Measurements from ENCODE around the gene ZNF460. TPM values are rescaled to one million over a fixed set of nuclear protein-coding genes. Genes with fewer than 3 reads are reported as not detected.

ZNF460 gene
- total RNA-seq, 3 donors from 2014 or later, result 70.2 to 123 (median 88.5) TPM

DNA sequence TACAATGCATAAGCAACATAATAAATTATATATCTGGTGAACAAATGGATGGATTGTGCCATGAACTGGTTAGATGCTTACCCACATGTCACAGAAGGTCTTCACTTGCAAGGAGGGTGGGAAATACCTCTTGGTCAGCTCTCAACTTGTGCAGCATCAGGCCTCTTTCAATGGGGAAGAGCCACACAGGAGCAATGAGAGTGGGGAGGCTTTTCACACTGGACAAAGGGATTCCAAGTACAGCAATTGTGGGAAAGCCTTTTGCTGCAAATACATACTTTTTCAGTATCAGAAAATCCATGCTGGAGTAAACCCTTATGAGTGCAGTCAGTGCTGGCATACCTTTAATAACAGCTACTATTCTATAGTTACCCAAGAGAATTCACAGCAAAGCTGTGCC is 28.2 kb downstream of the ZNF460 start:
- TF ChIP-seq, protein P1, sequence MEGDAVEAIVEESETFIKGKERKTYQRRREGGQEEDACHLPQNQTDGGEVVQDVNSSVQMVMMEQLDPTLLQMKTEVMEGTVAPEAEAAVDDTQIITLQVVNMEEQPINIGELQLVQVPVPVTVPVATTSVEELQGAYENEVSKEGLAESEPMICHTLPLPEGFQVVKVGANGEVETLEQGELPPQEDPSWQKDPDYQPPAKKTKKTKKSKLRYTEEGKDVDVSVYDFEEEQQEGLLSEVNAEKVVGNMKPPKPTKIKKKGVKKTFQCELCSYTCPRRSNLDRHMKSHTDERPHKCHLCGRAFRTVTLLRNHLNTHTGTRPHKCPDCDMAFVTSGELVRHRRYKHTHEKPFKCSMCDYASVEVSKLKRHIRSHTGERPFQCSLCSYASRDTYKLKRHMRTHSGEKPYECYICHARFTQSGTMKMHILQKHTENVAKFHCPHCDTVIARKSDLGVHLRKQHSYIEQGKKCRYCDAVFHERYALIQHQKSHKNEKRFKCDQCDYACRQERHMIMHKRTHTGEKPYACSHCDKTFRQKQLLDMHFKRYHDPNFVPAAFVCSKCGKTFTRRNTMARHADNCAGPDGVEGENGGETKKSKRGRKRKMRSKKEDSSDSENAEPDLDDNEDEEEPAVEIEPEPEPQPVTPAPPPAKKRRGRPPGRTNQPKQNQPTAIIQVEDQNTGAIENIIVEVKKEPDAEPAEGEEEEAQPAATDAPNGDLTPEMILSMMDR (IDR thresholded peaks at IDR 0.05), result no peak
- intact Hi-C loops (cut with DNase I; ENCODE audit: low total_unique reads), result no loop called here
- Histone ChIP-seq H3K4me3 (no peak overlapping the region), H3K4me1 (no peaks in the 10 kb centered on the region), H3K36me3 (no peaks in the 10 kb centered on the region), H3K27me3 (no peaks in the 10 kb centered on the region), H3K9me3 (peaks cover 0 to 6% of the 10 kb centered on the region in 2 donors), H3K27ac (no peak overlapping the region)
- DNase-seq (ENCODE audit: low spot score in 2 of 2), result no peak

DNA sequence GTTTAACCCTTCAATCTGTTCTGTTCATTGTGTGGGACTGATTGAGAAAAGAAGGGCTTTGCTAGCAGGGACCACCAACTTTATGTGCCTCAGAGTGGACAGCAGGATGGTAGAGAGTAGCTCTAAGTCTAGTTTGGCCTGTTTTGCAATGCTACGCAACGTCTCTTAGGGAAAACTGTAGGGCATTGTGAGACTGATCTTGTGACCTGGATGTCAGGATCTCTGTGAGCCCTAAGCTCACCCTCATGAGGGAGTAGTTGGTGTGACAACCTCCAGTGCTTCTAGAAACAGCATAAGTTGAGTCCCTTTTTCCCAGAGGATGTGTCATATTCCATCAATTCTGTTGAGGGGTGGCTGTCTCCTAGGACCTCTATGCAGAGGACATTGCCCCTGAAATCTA is 30.5 kb downstream of the ZNF460 start:
- Histone ChIP-seq H3K27ac (no peak overlapping the region), H3K4me3 (no peak overlapping the region), H3K36me3 (no peaks in the 10 kb centered on the region), H3K4me1 (no peaks in the 10 kb centered on the region), H3K9me3 (peaks cover 0 to 6% of the 10 kb centered on the region in 2 donors), H3K27me3 (no peaks in the 10 kb centered on the region)
- TF ChIP-seq POLR2A (IDR thresholded peaks at IDR 0.05), result no peak
- TF ChIP-seq, protein P1 (IDR thresholded peaks at IDR 0.05), result no peak
- TF ChIP-seq POLR2AphosphoS5 (IDR thresholded peaks at IDR 0.05), result no peak
- intact Hi-C loops (cut with DNase I; ENCODE audit: low total_unique reads), result no loop called here
- DNase-seq (ENCODE audit: low spot score in 2 of 2), result no peak

DNA sequence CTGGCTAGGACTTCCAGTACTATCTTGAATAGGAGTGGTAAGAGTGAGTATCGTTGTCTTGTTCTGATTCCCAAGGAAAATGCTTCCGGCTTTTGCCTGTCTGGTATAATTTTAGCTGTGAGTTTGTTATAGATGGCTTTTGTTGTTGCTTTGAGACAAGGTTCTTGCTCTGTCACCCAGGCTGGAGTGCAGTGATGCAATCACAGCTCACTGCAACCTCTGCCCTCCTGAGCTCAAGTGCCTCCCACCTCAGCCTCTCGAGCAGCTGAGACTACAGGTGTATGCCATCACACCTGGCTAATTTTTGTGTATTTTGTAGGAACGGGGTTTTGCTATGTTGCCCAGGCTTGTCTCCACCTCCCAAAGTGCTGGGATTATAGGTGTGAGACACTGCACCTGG is 33.9 kb downstream of the ZNF460 start:
- Histone ChIP-seq H3K36me3 (no peaks in the 10 kb centered on the region), H3K4me3 (no peak overlapping the region), H3K4me1 (no peaks in the 10 kb centered on the region), H3K9me3 (peaks cover 0 to 6% of the 10 kb centered on the region in 2 donors), H3K27me3 (no peaks in the 10 kb centered on the region), H3K27ac (no peak overlapping the region)
- DNase-seq (ENCODE audit: low spot score in 2 of 2), result no peak
- TF ChIP-seq POLR2A (IDR thresholded peaks at IDR 0.05) (no peak), POLR2AphosphoS5 (IDR thresholded peaks at IDR 0.05) (no peak)
- TF ChIP-seq, protein P1 (IDR thresholded peaks at IDR 0.05), result no peak
- intact Hi-C loops (cut with DNase I; ENCODE audit: low total_unique reads), result no loop called here

DNA sequence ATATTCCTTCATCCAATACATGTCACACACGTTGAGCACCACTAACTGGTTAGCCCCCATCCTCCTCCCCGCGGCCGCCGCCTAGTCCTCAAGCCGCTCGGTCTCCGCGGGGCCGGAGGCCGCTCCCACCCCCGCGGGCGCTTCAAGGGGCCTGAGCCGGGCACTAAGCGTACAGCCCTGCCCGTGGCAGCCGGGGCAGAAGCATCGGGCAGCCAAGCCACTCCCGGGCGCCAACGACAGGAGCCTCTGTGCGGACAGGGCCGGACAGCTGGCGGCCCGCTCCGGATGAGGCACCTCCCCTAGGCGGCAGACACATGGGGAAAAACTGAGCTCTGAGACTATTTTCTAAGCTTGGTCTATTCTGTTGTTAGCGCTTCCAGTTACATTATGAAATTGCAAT is 37.2 kb downstream of the ZNF460 start:
- H3K27ac ChIP-seq, result no peak overlapping the region
- TF ChIP-seq POLR2AphosphoS5 (IDR thresholded peaks at IDR 0.05) (no peak), POLR2A (IDR thresholded peaks at IDR 0.05) (no peak)
- TF ChIP-seq, protein P1 (IDR thresholded peaks at IDR 0.05), result no peak
- peak overlapping the region in 1 of 3 donors; percentile 31 for H3K4me3 ChIP-seq

DNA sequence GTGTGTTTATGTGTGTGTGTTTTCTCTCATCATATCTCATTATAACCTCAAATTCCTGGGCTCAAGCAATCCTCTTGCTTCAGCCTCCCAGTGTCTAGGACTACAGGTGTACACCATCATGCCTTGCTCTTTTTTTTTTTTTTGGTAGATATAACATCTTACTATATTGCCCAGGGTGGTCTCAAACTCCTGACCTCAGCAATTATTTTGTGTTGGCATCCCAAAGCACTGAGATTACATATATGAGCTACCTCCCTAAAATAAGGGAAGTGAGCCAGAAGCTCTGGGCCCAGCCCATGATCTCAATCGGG is 39.5 kb downstream of the ZNF460 start:
- peak overlapping the region; percentile 82 to 89 (median 86) for H3K4me3 ChIP-seq
- no peak for DNase-seq (ENCODE audit: low spot score in 2 of 2)
- H3K9me3 ChIP-seq, result peaks cover 3 to 18% of the 10 kb centered on the region in 2 donors
- H3K4me1 ChIP-seq, result peaks cover 0 to 7% of the 10 kb centered on the region in 2 donors
- H3K27ac ChIP-seq, result peak overlapping the region; percentile 92 to 93
- H3K36me3 ChIP-seq, result peaks cover 12% of the 10 kb centered on the region
- no peaks in the 10 kb centered on the region for H3K27me3 ChIP-seq
- TF ChIP-seq POLR2AphosphoS5 (IDR thresholded peaks at IDR 0.05), result no peak
- TF ChIP-seq, protein P1 (IDR thresholded peaks at IDR 0.05), result no peak
- no peak for TF ChIP-seq POLR2A (IDR thresholded peaks at IDR 0.05)
- intact Hi-C loops (cut with DNase I; ENCODE audit: low total_unique reads), result no loop called here

More for the DNA sequence above, 37.2 kb downstream of the ZNF460 start:
- H3K27me3 ChIP-seq, result no peaks in the 10 kb centered on the region
- intact Hi-C loops (cut with DNase I; ENCODE audit: low total_unique reads), result no loop called here
- H3K36me3 ChIP-seq, result no peaks in the 10 kb centered on the region
- peaks cover 0 to 7% of the 10 kb centered on the region in 2 donors for H3K4me1 ChIP-seq
- DNase-seq (ENCODE audit: low spot score in 2 of 2), result no peak
- H3K9me3 ChIP-seq, result peaks cover 0 to 2% of the 10 kb centered on the region in 2 donors
